Astrocyte of the hippocampus (primary cell): ENCODE measurements around the gene BPIFB3.

Source experiments
- DNase-seq: peaks from one replicate; pipeline ENCODE4 v3.0.0; 2011; ENCODE audit warnings: low read depth, low spot score

BPIFB3 gene

GRCh38 chr20:33061658-33062028 is 7.9 kb downstream of the BPIFB3 start:
- DNase-seq, result no peak

- no peak for DNase-seq
Observed at GRCh38 chr20:33062105-33062824, 8.6 kb downstream of the BPIFB3 start.

- no peak for DNase-seq
Observed at GRCh38 chr20:33062825-33063149, 9.1 kb downstream of the BPIFB3 start.

- no peak for DNase-seq
Observed at GRCh38 chr20:33063271-33063670, 9.6 kb downstream of the BPIFB3 start.

- DNase-seq, result no peak
Observed at GRCh38 chr20:33064572-33065287, 11.0 kb downstream of the BPIFB3 start.

GRCh38 chr20:33065785-33066184 is 12.1 kb downstream of the BPIFB3 start:
- DNase-seq, result no peak

GRCh38 chr20:33067806-33068205 is 14.1 kb downstream of the BPIFB3 start:
- DNase-seq, result no peak

- DNase-seq, result no peak
Observed at GRCh38 chr20:33068251-33068939, 14.7 kb downstream of the BPIFB3 start.

- DNase-seq, result no peak
Observed at GRCh38 chr20:33069673-33070072, 16.0 kb downstream of the BPIFB3 start.

GRCh38 chr20:33070111-33071053 is 16.7 kb downstream of the BPIFB3 start:
- no peak for DNase-seq

GRCh38 chr20:33071198-33071597 is 17.5 kb downstream of the BPIFB3 start:
- no peak for DNase-seq

GRCh38 chr20:33072362-33072761 is 18.7 kb downstream of the BPIFB3 start:
- DNase-seq, result no peak

- DNase-seq, result no peak
Observed at GRCh38 chr20:33072813-33073212, 19.1 kb downstream of the BPIFB3 start.

GRCh38 chr20:33074675-33075074 is 21.0 kb downstream of the BPIFB3 start:
- no peak for DNase-seq

- no peak for DNase-seq
Observed at GRCh38 chr20:33075281-33075680, 21.6 kb downstream of the BPIFB3 start.

- peak; percentile 29 for DNase-seq
Observed at GRCh38 chr20:33076662-33077372, 23.1 kb downstream of the BPIFB3 start.

GRCh38 chr20:33079259-33079658 is 25.6 kb downstream of the BPIFB3 start, which contains the start of gene BPIFB4:
Gene BPIFB4 (plus strand): TSS chr20:33079643. CDS start chr20:33081527, 1,884 bp downstream.
- DNase-seq, result peak; percentile 65

- DNase-seq, result no peak
Observed at GRCh38 chr20:33081411-33082154, 27.9 kb downstream of the BPIFB3 start.

- no peak for DNase-seq
Observed at GRCh38 chr20:33082546-33082945, 28.8 kb downstream of the BPIFB3 start.
